Ascending aorta (tissue), 2 donors: ENCODE results near the gene MRM2. TPM values are rescaled to one million over a fixed set of nuclear protein-coding genes. Genes with fewer than 3 reads are reported as not detected.

ENCODE experiments used
- DNase-seq, 2 donors: peaks; one replicate each; pipeline ENCODE4 v3.0.0-alpha.2; 2019; ENCODE audit warnings: low spot score in 2 of 2
- H3K27ac ChIP-seq, 2 donors: fragments of 200-600 bp; sonication (generic); one replicate each; pipeline ENCODE4 v1.5.1; 2016 to 2017; ENCODE audit warnings: mild to moderate bottlenecking in 1 of 2
- H3K27me3 ChIP-seq: fragments of 200-600 bp; sonication (generic); one replicate; pipeline ENCODE4 v1.5.1; 2017
- H3K36me3 ChIP-seq, 2 donors: fragments of 200-600 bp; sonication (generic); one replicate each; pipeline ENCODE4 v1.5.1; 2016
- H3K4me1 ChIP-seq, 2 donors: fragments of 200-600 bp; sonication (generic); one replicate each; pipeline ENCODE4 v1.5.1; 2016 to 2017; ENCODE audit warnings: mild to moderate bottlenecking in 1 of 2
- H3K4me3 ChIP-seq, 2 donors: fragments of 200-600 bp; sonication (generic); one replicate each; pipeline ENCODE4 v1.5.1; 2016 to 2017; ENCODE audit warnings: mild to moderate bottlenecking in 1 of 2
- H3K9me3 ChIP-seq, 2 donors: fragments of 200-600 bp; sonication (generic); one replicate each; pipeline ENCODE4 v1.5.1; 2016
- intact Hi-C: fragments of 100-400 bp; cut with DNase I; formaldehyde crosslinking; loops from one replicate; pipeline ENCODE4 v1.15.1; 2023
- total RNA-seq: library from RNA; depleted of rRNA; stranded (reverse); fragments of >200 nt; gene quantifications from one replicate; pipeline ENCODE4 v1.1.0, GENCODE V29; 2016
- TF ChIP-seq, protein P1 (sequence below), 3 experiments: fragments of 200-600 bp in 2 of 3; fragments of 450-650 bp in 1 of 3; sonication (generic) in 2 of 3; IDR thresholded peaks; one replicate each; pipeline ENCODE4 v1.5.1; 2016 to 2019; ENCODE audit warnings: antibody characterized with exemption in 3 of 3, mild to moderate bottlenecking in 1 of 3, moderate library complexity in 1 of 3

MRM2 gene
- total RNA-seq, 1 donor from 2014 or later: 6.7 TPM

DNA sequence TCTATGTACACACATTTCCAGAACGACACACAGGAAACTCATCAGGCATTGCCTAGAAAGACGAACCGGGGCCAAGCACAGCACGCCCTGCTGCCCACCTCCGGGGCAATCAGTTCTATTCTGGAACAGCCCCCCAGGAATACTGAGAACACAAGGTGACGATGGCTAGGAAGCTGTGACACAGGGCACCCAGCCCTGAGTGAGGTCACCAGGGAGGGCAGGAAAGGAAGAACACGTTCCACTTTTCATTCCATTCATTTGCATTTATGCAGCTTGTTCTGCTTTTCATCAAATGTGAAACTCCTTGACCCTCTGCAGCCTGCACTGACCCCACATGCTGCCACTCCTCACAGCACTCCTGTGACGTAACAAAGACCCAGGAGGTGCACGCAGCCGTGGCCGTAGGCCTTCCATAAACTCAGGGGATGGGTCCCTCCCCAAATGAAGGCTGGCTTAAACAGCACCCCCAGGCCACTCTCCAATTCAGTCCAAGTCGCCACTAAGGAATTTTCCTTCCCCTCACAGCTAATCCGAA is 38.2 kb downstream of the MRM2 start:
- Histone ChIP-seq H3K4me1 (peaks cover 0 to 4% of the 10 kb centered on the region in 2 donors), H3K9me3 (no peaks in the 10 kb centered on the region), H3K27ac (no peak overlapping the region), H3K4me3 (no peak overlapping the region), H3K36me3 (peaks cover 0 to 27% of the 10 kb centered on the region in 2 donors), H3K27me3 (no peaks in the 10 kb centered on the region)
- TF ChIP-seq, protein P1, sequence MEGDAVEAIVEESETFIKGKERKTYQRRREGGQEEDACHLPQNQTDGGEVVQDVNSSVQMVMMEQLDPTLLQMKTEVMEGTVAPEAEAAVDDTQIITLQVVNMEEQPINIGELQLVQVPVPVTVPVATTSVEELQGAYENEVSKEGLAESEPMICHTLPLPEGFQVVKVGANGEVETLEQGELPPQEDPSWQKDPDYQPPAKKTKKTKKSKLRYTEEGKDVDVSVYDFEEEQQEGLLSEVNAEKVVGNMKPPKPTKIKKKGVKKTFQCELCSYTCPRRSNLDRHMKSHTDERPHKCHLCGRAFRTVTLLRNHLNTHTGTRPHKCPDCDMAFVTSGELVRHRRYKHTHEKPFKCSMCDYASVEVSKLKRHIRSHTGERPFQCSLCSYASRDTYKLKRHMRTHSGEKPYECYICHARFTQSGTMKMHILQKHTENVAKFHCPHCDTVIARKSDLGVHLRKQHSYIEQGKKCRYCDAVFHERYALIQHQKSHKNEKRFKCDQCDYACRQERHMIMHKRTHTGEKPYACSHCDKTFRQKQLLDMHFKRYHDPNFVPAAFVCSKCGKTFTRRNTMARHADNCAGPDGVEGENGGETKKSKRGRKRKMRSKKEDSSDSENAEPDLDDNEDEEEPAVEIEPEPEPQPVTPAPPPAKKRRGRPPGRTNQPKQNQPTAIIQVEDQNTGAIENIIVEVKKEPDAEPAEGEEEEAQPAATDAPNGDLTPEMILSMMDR (IDR thresholded peaks at IDR 0.05): no peak
- peak in 1 of 2 donors; percentile 27 for DNase-seq
- intact Hi-C loops: no loop called here

DNA sequence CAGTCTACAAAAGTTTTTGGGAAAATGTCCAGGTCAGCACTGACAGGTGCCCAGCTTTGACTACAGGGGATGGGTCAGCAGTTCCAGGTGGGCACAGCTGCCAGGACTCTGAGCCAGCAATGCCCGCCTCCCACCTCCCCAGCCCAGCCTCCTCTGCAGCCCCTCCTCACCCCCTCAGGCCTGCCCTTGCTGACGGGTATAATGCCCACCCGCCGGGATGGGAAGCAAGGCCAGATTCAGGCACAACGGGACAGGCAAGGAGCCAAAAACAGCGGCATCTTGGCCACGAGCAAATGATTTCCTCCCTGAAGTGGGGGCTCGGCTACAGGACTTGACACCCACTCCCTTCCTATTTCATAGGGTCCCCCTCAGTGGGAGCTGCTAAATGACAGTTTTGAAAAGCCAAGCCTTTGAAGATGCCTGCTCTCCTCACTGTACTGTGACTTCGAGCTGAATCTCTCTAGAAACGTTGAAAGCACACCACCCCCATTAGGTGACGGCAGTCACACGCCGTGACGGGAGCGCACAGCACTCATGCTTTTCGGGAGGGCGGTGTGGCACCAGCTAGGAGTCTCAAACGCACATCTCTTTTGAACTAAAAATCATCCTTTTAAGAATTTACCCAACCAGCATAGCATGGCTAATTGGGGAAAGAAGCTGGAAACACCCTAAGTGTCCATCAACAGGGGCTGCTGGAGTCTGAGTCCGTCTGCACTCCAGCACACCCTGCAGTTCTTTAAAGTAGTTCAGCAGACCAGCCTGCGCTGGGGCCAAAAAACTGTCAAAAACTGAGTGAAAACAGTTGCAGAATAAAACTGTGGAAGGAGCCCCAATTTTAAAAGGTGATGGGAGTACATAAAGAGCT is 38.9 kb downstream of the MRM2 start:
- H3K27ac ChIP-seq: no peak overlapping the region
- intact Hi-C loops: no loop called here
- H3K9me3 ChIP-seq: no peaks in the 10 kb centered on the region
- H3K4me3 ChIP-seq: no peak overlapping the region
- peaks cover 0 to 22% of the 10 kb centered on the region in 2 donors for H3K36me3 ChIP-seq
- H3K4me1 ChIP-seq: peaks cover 0 to 4% of the 10 kb centered on the region in 2 donors
- TF ChIP-seq, protein P1 (IDR thresholded peaks at IDR 0.05): no peak
- peak in 1 of 2 donors; percentile 19 for DNase-seq
- H3K27me3 ChIP-seq: no peaks in the 10 kb centered on the region

DNA sequence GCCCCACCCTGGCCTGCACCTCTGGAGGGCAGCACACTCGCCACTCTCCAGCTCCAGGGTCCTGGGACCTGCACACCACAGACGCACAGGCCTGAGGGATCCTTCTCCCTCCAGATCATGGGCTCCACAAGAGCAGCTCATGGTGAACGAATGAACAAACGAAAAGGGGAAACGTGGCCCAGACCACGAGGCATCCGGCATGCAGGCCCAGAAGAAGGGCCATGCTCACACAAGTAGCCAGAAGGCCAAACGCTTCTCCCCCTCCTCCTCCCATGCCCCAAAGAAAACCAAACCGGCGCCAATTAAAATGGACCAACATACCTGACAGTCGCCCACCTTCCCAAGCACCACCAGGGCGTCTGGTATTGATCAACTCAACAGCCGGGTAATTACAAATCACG is 39.6 kb downstream of the MRM2 start:
- intact Hi-C loops: no loop called here
- peak in 1 of 2 donors; percentile 48 for DNase-seq

DNA sequence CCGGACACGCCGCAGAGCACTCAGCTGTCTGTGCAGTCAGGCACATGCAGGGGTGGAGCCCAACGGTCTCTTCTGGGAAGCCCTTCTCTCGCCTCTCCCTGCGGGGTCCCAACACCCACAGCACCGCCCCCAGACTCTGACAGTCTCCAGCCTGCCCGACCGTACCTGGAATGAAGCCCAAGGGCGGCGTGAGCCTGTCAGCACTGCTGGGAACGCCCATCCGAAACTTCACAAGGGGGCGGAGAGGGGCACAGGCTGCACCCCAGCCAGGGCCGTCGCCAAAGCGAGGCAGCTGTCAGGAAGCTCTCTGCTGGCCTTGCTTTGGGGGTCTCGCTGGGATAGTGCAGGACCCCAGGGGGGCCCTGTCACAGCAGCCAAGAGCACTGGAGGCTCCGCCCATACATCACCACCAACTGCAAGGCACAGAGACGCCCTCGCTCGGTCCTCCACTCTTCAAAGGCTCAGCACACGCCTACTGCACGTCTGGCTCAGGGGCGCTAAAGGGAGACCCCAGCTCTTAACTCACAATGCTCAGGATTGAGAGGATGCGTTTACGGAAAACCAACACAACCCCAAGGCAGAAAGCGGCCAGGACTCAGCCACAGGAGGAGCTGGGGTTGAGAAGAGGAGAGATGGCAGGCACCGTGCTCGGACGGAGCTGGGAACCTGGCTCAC is 40.2 kb downstream of the MRM2 start:
- Histone ChIP-seq H3K4me3 (no peak overlapping the region), H3K9me3 (no peaks in the 10 kb centered on the region), H3K4me1 (peaks cover 0 to 4% of the 10 kb centered on the region in 2 donors), H3K27ac (no peak overlapping the region), H3K36me3 (peaks cover 0 to 14% of the 10 kb centered on the region in 2 donors), H3K27me3 (no peaks in the 10 kb centered on the region)
- TF ChIP-seq, protein P1 (IDR thresholded peaks at IDR 0.05): no peak
- peak in 1 of 2 donors; percentile 56 for DNase-seq
- intact Hi-C loops: no loop called here

More for the DNA sequence above, 39.6 kb downstream of the MRM2 start:
- Histone ChIP-seq H3K9me3 (no peaks in the 10 kb centered on the region), H3K4me1 (peaks cover 0 to 4% of the 10 kb centered on the region in 2 donors), H3K36me3 (peaks cover 0 to 16% of the 10 kb centered on the region in 2 donors), H3K27ac (no peak overlapping the region), H3K4me3 (no peak overlapping the region), H3K27me3 (no peaks in the 10 kb centered on the region)
- TF ChIP-seq, protein P1 (IDR thresholded peaks at IDR 0.05): no peak

DNA sequence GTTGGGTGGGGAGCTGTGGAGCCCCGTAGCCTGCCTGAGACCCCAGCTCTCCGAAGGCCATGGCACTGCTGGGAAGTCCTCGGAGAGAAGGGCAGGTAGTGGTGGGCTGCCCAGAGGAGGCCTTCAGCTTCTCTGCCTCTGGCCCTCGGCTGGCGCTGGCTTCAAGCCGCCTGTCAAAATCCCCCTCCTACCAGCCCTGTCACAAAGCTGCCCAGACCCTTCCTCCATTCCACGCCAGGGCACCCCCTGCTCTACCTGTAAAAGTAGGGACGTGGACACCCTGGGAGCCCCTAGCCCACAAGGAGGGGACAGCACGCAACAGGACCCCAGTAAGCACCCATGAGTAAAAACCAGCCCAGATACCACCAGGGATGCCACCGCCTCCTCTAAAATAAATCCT is 40.9 kb downstream of the MRM2 start:
- no peaks in the 10 kb centered on the region for H3K27me3 ChIP-seq
- H3K4me3 ChIP-seq: no peak overlapping the region
- no peaks in the 10 kb centered on the region for H3K9me3 ChIP-seq
- no peak for DNase-seq
- peaks cover 0 to 4% of the 10 kb centered on the region in 2 donors for H3K4me1 ChIP-seq
- intact Hi-C loops: no loop called here
- no peak overlapping the region for H3K27ac ChIP-seq
- H3K36me3 ChIP-seq: peaks cover 2 to 21% of the 10 kb centered on the region in 2 donors
- TF ChIP-seq, protein P1 (IDR thresholded peaks at IDR 0.05): no peak
